Upper lobe of right lung (tissue), 1 donor: ENCODE measurements around the gene RANBP3. TPM values are rescaled to one million over a fixed set of nuclear protein-coding genes. Genes with fewer than 3 reads are reported as not detected.

Experiments
- ATAC-seq: fragments of 200-7000 bp; cut with Tn5 transposase; one replicate; pipeline ENCODE4 v1.9.1; 2020; ENCODE audit warnings: mild to moderate bottlenecking, moderate library complexity
- DNase-seq: peaks from one replicate; pipeline ENCODE4 v3.0.0-alpha.2; 2020
- H3K27ac ChIP-seq: fragments of 200-600 bp; one replicate; pipeline ENCODE4 v1.8.0; 2022
- H3K27me3 ChIP-seq: fragments of 200-600 bp; one replicate; pipeline ENCODE4 v1.8.0; 2022; ENCODE audit warnings: mild to moderate bottlenecking
- H3K36me3 ChIP-seq: fragments of 200-600 bp; one replicate; pipeline ENCODE4 v1.8.0; 2022
- H3K4me1 ChIP-seq: fragments of 200-600 bp; one replicate; pipeline ENCODE4 v1.8.0; 2022
- H3K4me3 ChIP-seq: fragments of 200-600 bp; one replicate; pipeline ENCODE4 v1.8.0; 2022; ENCODE audit warnings: mild to moderate bottlenecking
- H3K9me3 ChIP-seq: fragments of 200-600 bp; one replicate; pipeline ENCODE4 v1.8.0; 2022
- intact Hi-C: fragments of 100-400 bp; cut with DNase I; formaldehyde crosslinking; loops from one replicate; pipeline ENCODE4 v1.11.0; 2022
- total RNA-seq: library from RNA; stranded (reverse); fragmentation: NEBNext Ultra II Directional; extraction: Animal tissue kit (Norgen Biotek cat#: 25700); gene quantifications from one replicate; pipeline ENCODE4 v1.2.1, GENCODE V29; 2021
- TF ChIP-seq, protein P1 (sequence below): fragments of 200-600 bp; IDR thresholded peaks from one replicate; pipeline ENCODE4 v1.8.0; 2022; ENCODE audit warnings: antibody characterized with exemption
- donor health status: DM: no; HTN: yes; CAD: no; lungs with severe emphysema.

The RANBP3 gene
- total RNA-seq, 1 donor from 2014 or later: 65.5 TPM

DNA sequence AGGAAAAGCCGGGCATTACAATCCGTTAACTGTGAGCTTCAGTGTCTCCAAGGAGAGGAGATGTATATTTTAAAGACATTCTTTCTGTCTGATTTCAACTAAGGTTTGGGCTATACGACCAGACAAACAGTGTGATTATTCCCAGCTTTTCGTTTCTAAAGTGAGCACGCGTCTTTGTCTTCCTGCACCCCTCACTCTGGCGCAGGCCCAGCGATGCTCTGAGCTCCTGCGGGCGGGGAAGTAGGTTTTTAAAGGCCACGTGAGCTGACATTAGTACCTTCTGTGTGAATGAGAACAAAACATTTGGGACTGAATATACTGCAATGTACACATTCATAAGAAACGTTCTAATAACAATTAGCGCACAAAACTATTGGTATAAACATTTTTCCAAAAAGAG is 15.3 kb upstream of the RANBP3 start:
- no peak for DNase-seq

GRCh38 chr19:5992756-5993155 is 14.8 kb upstream of the RANBP3 start:
- DNase-seq: no peak
- intact Hi-C loops: no loop called here
- TF ChIP-seq, protein P1, sequence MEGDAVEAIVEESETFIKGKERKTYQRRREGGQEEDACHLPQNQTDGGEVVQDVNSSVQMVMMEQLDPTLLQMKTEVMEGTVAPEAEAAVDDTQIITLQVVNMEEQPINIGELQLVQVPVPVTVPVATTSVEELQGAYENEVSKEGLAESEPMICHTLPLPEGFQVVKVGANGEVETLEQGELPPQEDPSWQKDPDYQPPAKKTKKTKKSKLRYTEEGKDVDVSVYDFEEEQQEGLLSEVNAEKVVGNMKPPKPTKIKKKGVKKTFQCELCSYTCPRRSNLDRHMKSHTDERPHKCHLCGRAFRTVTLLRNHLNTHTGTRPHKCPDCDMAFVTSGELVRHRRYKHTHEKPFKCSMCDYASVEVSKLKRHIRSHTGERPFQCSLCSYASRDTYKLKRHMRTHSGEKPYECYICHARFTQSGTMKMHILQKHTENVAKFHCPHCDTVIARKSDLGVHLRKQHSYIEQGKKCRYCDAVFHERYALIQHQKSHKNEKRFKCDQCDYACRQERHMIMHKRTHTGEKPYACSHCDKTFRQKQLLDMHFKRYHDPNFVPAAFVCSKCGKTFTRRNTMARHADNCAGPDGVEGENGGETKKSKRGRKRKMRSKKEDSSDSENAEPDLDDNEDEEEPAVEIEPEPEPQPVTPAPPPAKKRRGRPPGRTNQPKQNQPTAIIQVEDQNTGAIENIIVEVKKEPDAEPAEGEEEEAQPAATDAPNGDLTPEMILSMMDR: no peak
- no peak for ATAC-seq
- Histone ChIP-seq H3K27ac (no peak overlapping the region), H3K4me3 (no peak overlapping the region), H3K9me3 (no peaks in the 10 kb centered on the region), H3K27me3 (no peaks in the 10 kb centered on the region), H3K4me1 (peaks cover 13% of the 10 kb centered on the region), H3K36me3 (no peaks in the 10 kb centered on the region)

More for the DNA sequence above, 15.3 kb upstream of the RANBP3 start:
- Histone ChIP-seq H3K9me3 (no peaks in the 10 kb centered on the region), H3K27ac (no peak overlapping the region), H3K4me1 (peaks cover 11% of the 10 kb centered on the region), H3K4me3 (no peak overlapping the region), H3K27me3 (no peaks in the 10 kb centered on the region), H3K36me3 (no peaks in the 10 kb centered on the region)
- TF ChIP-seq, protein P1: no peak
- ATAC-seq: no peak
- intact Hi-C loops: no loop called here

DNA sequence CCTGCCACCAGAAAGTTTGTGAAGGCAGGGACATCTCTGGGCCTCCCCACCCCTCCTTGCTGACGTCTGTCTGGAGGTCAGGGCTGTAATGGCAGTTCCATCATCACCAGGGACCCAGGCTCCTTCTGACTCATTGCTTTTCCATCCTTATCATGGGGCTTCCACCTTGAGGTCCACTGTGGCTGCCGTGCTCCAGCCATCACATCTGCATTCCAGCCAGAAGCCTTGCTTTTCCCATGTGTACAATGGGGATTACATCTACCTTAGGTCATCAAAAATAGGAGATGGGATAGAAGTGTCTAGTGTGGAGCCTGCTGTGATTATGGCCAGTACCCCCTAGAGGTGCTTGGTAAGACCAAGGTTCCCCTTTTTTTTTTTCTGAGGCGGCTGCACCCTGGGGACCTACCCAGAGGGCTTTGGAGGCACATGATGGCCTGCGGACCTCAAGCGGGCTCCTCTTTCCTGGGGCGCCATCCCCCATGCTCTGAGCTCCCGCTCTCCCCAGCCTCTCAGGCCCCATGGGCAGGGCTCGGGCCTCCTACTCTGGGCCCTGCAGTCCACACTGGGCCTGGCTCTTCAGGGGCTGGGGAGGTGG is 13.4 kb upstream of the RANBP3 start:
- no peaks in the 10 kb centered on the region for H3K9me3 ChIP-seq
- no peaks in the 10 kb centered on the region for H3K27me3 ChIP-seq
- no peak for DNase-seq
- H3K36me3 ChIP-seq: no peaks in the 10 kb centered on the region
- no peak for ATAC-seq
- no peak overlapping the region for H3K27ac ChIP-seq
- TF ChIP-seq, protein P1: no peak
- peaks cover 20% of the 10 kb centered on the region for H3K4me1 ChIP-seq
- intact Hi-C loops: no loop called here
- H3K4me3 ChIP-seq: no peak overlapping the region

- DNase-seq: no peak
- intact Hi-C loops: no loop called here
- H3K4me3 ChIP-seq: no peak overlapping the region
- peaks cover 20% of the 10 kb centered on the region for H3K4me1 ChIP-seq
- H3K9me3 ChIP-seq: no peaks in the 10 kb centered on the region
- no peaks in the 10 kb centered on the region for H3K27me3 ChIP-seq
- no peaks in the 10 kb centered on the region for H3K36me3 ChIP-seq
- H3K27ac ChIP-seq: no peak overlapping the region
- TF ChIP-seq, protein P1: no peak
- no peak for ATAC-seq
Observed at GRCh38 chr19:5990289-5990797, 12.4 kb upstream of the RANBP3 start.

DNA sequence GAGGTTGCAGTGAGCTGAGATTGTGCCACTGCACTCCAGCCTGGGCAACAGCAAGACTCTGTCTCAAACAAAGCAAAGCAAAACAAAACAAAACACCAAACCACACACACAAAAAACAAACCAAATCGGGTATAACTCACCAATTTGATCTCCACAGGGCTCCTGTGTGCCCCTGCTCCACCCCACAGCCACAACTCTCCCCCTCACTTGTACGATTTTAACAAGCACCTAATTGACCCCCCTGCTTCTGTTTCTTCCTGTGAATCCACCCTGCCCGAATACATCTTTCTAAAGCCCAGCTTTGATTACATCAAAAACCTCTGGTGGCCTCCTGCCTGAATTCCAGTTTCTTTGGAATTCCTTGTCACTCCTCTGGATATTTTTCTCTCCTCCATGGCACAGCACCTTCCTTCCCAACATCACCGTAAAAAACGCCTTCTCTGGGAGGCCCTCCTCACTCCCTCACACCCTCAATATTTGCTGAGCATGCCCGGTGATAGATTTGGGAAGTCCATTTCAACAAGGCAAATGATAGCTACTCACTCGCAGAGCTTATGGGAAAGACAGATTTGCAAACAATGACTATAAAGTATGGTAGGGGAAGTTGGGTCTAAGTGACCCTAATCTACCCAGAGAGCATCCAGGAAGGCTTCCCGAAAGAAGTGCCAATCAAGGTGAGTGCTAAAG is 11.6 kb upstream of the RANBP3 start:
- Histone ChIP-seq H3K9me3 (no peaks in the 10 kb centered on the region), H3K27ac (no peak overlapping the region), H3K4me1 (peaks cover 17% of the 10 kb centered on the region), H3K4me3 (no peak overlapping the region), H3K27me3 (no peaks in the 10 kb centered on the region), H3K36me3 (no peaks in the 10 kb centered on the region)
- DNase-seq: no peak
- ATAC-seq: no peak
- intact Hi-C loops: no loop called here
- TF ChIP-seq, protein P1: no peak
